ENCODE results near the gene LSS. TPM values are rescaled to one million over a fixed set of nuclear protein-coding genes. Genes with fewer than 3 reads are reported as not detected.

The LSS gene
- total and polyA plus RNA-seq, 10 of the 15 experiments (the other 5 are each of a cell fraction or from before 2014, with no cell fraction given), result 2.9 to 82.4 (median 27.5) TPM

GRCh38 chr21:46213620-46214286 is 14.8 kb downstream of the LSS start:
- no peak overlapping the region for H3K4me2 ChIP-seq (ENCODE audit: control insufficient read depth, insufficient read depth)
- WGBS (ENCODE audit: insufficient coverage, insufficient replicate concordance, low lambda C conversion rate, missing lambda C conversion rate), result 85% methylated on average over 15 of the region's 15 CpGs
- intact Hi-C loops (cut with micrococcal nuclease; ENCODE audit: unreplicated experiment) (no loop called here), in situ Hi-C loops (cut with MboI) (no loop called here)
- ChIA-PET SMC1A (ENCODE audit: uncharacterized antibody, unreplicated experiment) (no interaction called here), POLR2A (no interaction called here), RAD21 (ENCODE audit: unreplicated experiment) (no interaction called here), CTCF (no interaction called here)
- H3K36me3 ChIP-seq (ENCODE audit: control insufficient read depth in 2 of 2, insufficient read depth in 2 of 2, low read length in 1 of 2), result peaks cover 0 to 3% of the 10 kb centered on the region in 2 experiments; a peak in 3 of 4 replicates
- no peak for FAIRE-seq
- no peaks in the 10 kb centered on the region for H4K20me1 ChIP-seq (ENCODE audit: control insufficient read depth, insufficient read depth)
- H3K79me2 ChIP-seq (ENCODE audit: control insufficient read depth, insufficient read depth, low read length), result no peaks in the 10 kb centered on the region; the same call in 1 of the 2 replicates
- H3K27ac ChIP-seq (ENCODE audit: control insufficient read depth, insufficient read depth), result no peak overlapping the region
- H3K27me3 ChIP-seq (replicated peaks in 1 of 2; ENCODE audit: control insufficient read depth in 2 of 2, insufficient read depth in 2 of 2, low read length in 1 of 2), result no peaks in the 10 kb centered on the region
- TF ChIP-seq IKZF2 (IDR thresholded peaks at IDR 0.05) (no peak), NR2C1 (IDR thresholded peaks at IDR 0.05) (no peak), SUPT20H (IDR thresholded peaks at IDR 0.05; ENCODE audit: borderline replicate concordance, control insufficient read depth, low read depth, low read length) (no peak), PKNOX1 (IDR thresholded peaks at IDR 0.05) (no peak), ZNF384 (IDR thresholded peaks at IDR 0.05; ENCODE audit: borderline replicate concordance, low read depth, low read length) (no peak), POU2F2 (IDR thresholded peaks at IDR 0.05; ENCODE audit: borderline replicate concordance, low read depth, low read length) (no peak)
- H2AFZ ChIP-seq (ENCODE audit: control insufficient read depth, low read depth, low read length), result no peak overlapping the region
- no peak for DNase-seq (ENCODE audit: low read depth, low spot score)
- no peak overlapping the region for H3K4me3 ChIP-seq
- no peak overlapping the region for H3K9ac ChIP-seq (ENCODE audit: control insufficient read depth, insufficient read depth, low read length)
- BruUV-seq (replicated peaks), result no TSS peak
- no peaks in the 10 kb centered on the region for H3K9me3 ChIP-seq (replicated peaks; ENCODE audit: control insufficient read depth, insufficient read depth, low read length)
- ATAC-seq, result no peak
- H3K4me1 ChIP-seq (ENCODE audit: control insufficient read depth, insufficient read depth, low read length), result peaks cover 5% of the 10 kb centered on the region; the same call in 1 of the 2 replicates

Data from GM12878 (cell line).